Adipose tissue (tissue), 3 donors: ENCODE data around the gene TRAF3. TPM values are rescaled to one million over a fixed set of nuclear protein-coding genes. Genes with fewer than 3 reads are reported as not detected.

Source experiments
- H3K27ac ChIP-seq: one replicate; pipeline ENCODE4 v1.5.1; 2013; ENCODE audit warnings: low read depth, low read length
- WGBS, 3 donors: extraction: QIAGEN DNeasy Blood & Tissue Kit; methylation state at CpG; one replicate each; pipeline ENCODE4 v1.1.7; 2013; 5-methylcytosine and 5-hydroxymethylcytosine counted together
- polyA plus RNA-seq, 3 donors: library from polyadenylated mRNA; stranded (reverse); fragments of 200-250 nt; gene quantifications; one replicate each; pipeline ENCODE4 v1.2.3, GENCODE V29; 2013
- donor health status: healthy with polysubstance abuse.
- donor health status: Bipolar disorder and iron deficiency.
- donor health status: healthy.

Gene TRAF3
- polyA plus RNA-seq, 3 donors: 2.7 to 13.5 (median 7.5) TPM

GRCh38 chr14:102796661-102797190 lies 19.5 kb downstream of the TRAF3 start:
- H3K27ac ChIP-seq: no peak overlapping the region
- 83 to 98% (median 95%) methylated on average over 8 of the region's 8 CpGs for WGBS, 3 donors

- no peak overlapping the region for H3K27ac ChIP-seq
- WGBS, 3 donors: 84 to 91% (median 88%) methylated on average over 2 of the region's 2 CpGs
Observed at GRCh38 chr14:102798926-102799325, 21.7 kb downstream of the TRAF3 start.

GRCh38 chr14:102799684-102800562 lies 22.7 kb downstream of the TRAF3 start:
- no peak overlapping the region for H3K27ac ChIP-seq
- 78 to 89% (median 82%) methylated on average over 8 of the region's 8 CpGs for WGBS, 3 donors

- WGBS, 3 donors: 85 to 92% (median 86%) methylated on average over 6 of the region's 6 CpGs
- no peak overlapping the region for H3K27ac ChIP-seq
Observed at GRCh38 chr14:102802834-102803523, 25.7 kb downstream of the TRAF3 start.

- 74 to 94% (median 80%) methylated on average over 1 of the region's 1 CpG for WGBS, 3 donors
- H3K27ac ChIP-seq: no peak overlapping the region
Observed at GRCh38 chr14:102804858-102805257, 27.6 kb downstream of the TRAF3 start.

GRCh38 chr14:102805371-102805891 lies 28.2 kb downstream of the TRAF3 start:
- no peak overlapping the region for H3K27ac ChIP-seq
- 78 to 92% (median 82%) methylated on average over 9 of the region's 9 CpGs for WGBS, 3 donors

- 88 to 91% (median 90%) methylated on average over 5 of the region's 5 CpGs for WGBS, 3 donors
Observed at GRCh38 chr14:102805941-102806340, 28.7 kb downstream of the TRAF3 start.

GRCh38 chr14:102806447-102806846 lies 29.2 kb downstream of the TRAF3 start:
- 88 to 97% (median 94%) methylated on average over 4 of the region's 4 CpGs for WGBS, 3 donors
- H3K27ac ChIP-seq: no peak overlapping the region

More at GRCh38 chr14:102805941-102806340, 28.7 kb downstream of the TRAF3 start:
- H3K27ac ChIP-seq: no peak overlapping the region

GRCh38 chr14:102807013-102807406 lies 29.8 kb downstream of the TRAF3 start:
- H3K27ac ChIP-seq: no peak overlapping the region
- WGBS, 3 donors: 96 to 97% (median 96%) methylated on average over 4 of the region's 4 CpGs

GRCh38 chr14:102809870-102810269 lies 32.6 kb downstream of the TRAF3 start:
- 86 to 89% (median 88%) methylated on average over 3 of the region's 3 CpGs for WGBS, 3 donors

GRCh38 chr14:102810523-102810922 lies 33.3 kb downstream of the TRAF3 start:
- WGBS, 3 donors: 93 to 96% (median 94%) methylated on average over 3 of the region's 3 CpGs
- no peak overlapping the region for H3K27ac ChIP-seq

More at GRCh38 chr14:102809870-102810269, 32.6 kb downstream of the TRAF3 start:
- no peak overlapping the region for H3K27ac ChIP-seq

- no peak overlapping the region for H3K27ac ChIP-seq
- WGBS, 3 donors: 79 to 95% (median 88%) methylated on average over 12 of the region's 12 CpGs
Observed at GRCh38 chr14:102811254-102811963, 34.2 kb downstream of the TRAF3 start.

- 85 to 91% (median 87%) methylated on average over 2 of the region's 2 CpGs for WGBS, 3 donors
- no peak overlapping the region for H3K27ac ChIP-seq
Observed at GRCh38 chr14:102811971-102812370, 34.7 kb downstream of the TRAF3 start.

- WGBS, 3 donors: 76 to 97% (median 97%) methylated on average over 5 of the region's 5 CpGs
- H3K27ac ChIP-seq: no peak overlapping the region
Observed at GRCh38 chr14:102813691-102814090, 36.4 kb downstream of the TRAF3 start.

- 81 to 94% (median 88%) methylated on average over 2 of the region's 2 CpGs for WGBS, 3 donors
- H3K27ac ChIP-seq: no peak overlapping the region
Observed at GRCh38 chr14:102817318-102817717, 40.1 kb downstream of the TRAF3 start.

- H3K27ac ChIP-seq: no peak overlapping the region
- 62 to 80% (median 79%) methylated on average over 10 of the region's 10 CpGs for WGBS, 3 donors
Observed at GRCh38 chr14:102817942-102818940, 41.0 kb downstream of the TRAF3 start.

GRCh38 chr14:102819176-102819628 lies 42.0 kb downstream of the TRAF3 start:
- no peak overlapping the region for H3K27ac ChIP-seq
- 67 to 77% (median 76%) methylated on average over 9 of the region's 9 CpGs for WGBS, 3 donors
